Naive thymus-derived CD4-positive, alpha-beta T cell (primary cell): ENCODE data around the gene TCF15. TPM values are rescaled to one million over a fixed set of nuclear protein-coding genes. Genes with fewer than 3 reads are reported as not detected.
A peak's percentile ranks its signal among the peaks of the same experiment; 100 is the strongest.
"Not testable (repeated sequence)": the region's sequence is repeated elsewhere in the genome, so short reads cannot be mapped to it uniquely, and the experiment has no call there.

Experiments
- ATAC-seq: fragments of 150-1000 bp; cut with Tn5 transposase; 2 replicates; pipeline ENCODE4 v1.10.0; 2021; ENCODE audit warnings: mild to moderate bottlenecking, moderate library complexity
- CTCF ChIA-PET: fragments of 350-600 bp; sonication (Branson Sonifier 250); formaldehyde crosslinking; loops from one replicate; lab custom pipeline; 2021; ENCODE audit warnings: antibody characterized with exemption; lab: Charles Lee
- POLR2A ChIA-PET: fragments of 350-600 bp; sonication (Branson Sonifier 250); formaldehyde crosslinking; loops from one replicate; lab custom pipeline; 2021; ENCODE audit warnings: antibody characterized with exemption, inconsistent platforms; lab: Charles Lee
- DNase-seq, 9 donors: peaks; one replicate each; pipeline versions ENCODE4 v3.0.0 to v3.0.0-alpha.2; 2020 to 2022; ENCODE audit warnings: mixed read lengths in 1 of 9
- H3K27ac ChIP-seq: one replicate; pipeline ENCODE4 v1.7.0; 2013; ENCODE audit warnings: mild to moderate bottlenecking, low read depth, low read length, moderate library complexity
- H3K27me3 ChIP-seq, 2 donors: one replicate each; pipeline ENCODE4 v1.7.0; 2013; ENCODE audit warnings: low read length in 2 of 2, mild to moderate bottlenecking in 2 of 2, moderate library complexity in 2 of 2; ENCODE audit not compliant: control insufficient read depth in 2 of 2, insufficient read depth in 2 of 2
- H3K36me3 ChIP-seq, 3 experiments: 1 replicate in 2 of 3; 2 replicates in 1 of 3; pipeline ENCODE4 v1.7.0; 2013; ENCODE audit warnings: low read length in 3 of 3, mild to moderate bottlenecking in 3 of 3, moderate library complexity in 1 of 3; ENCODE audit not compliant: insufficient read depth in 3 of 3, control insufficient read depth in 2 of 3
- H3K4me1 ChIP-seq, 2 donors: one replicate each; pipeline ENCODE4 v1.7.0; 2013; ENCODE audit warnings: low read length in 2 of 2, mild to moderate bottlenecking in 2 of 2, moderate library complexity in 1 of 2; ENCODE audit not compliant: control insufficient read depth in 2 of 2, insufficient read depth in 2 of 2
- H3K4me3 ChIP-seq: 2 replicates; pipeline ENCODE4 v1.7.0; 2013; ENCODE audit warnings: mild to moderate bottlenecking, low read length
- H3K9me3 ChIP-seq, 3 experiments: 1 replicate in 2 of 3; 2 replicates in 1 of 3; pipeline ENCODE4 v1.7.0; 2013; ENCODE audit warnings: low read length in 3 of 3; ENCODE audit not compliant: control insufficient read depth in 2 of 3
- H3K27ac Mint-ChIP-seq, 9 donors: one replicate each; pipeline ENCODE4 v1.8.0; 2020 to 2022; ENCODE audit warnings: mixed read lengths in 9 of 9, mild to moderate bottlenecking in 8 of 9, moderate library complexity in 5 of 9, inconsistent platforms in 2 of 9
- H3K27me3 Mint-ChIP-seq, 5 donors: one replicate each; pipeline ENCODE4 v1.8.0; 2021 to 2022; ENCODE audit warnings: mixed read lengths in 5 of 5, mild to moderate bottlenecking in 1 of 5
- H3K36me3 Mint-ChIP-seq, 5 donors: one replicate each; pipeline ENCODE4 v1.8.0; 2020 to 2022; ENCODE audit warnings: mixed read lengths in 5 of 5, mild to moderate bottlenecking in 3 of 5, inconsistent platforms in 1 of 5
- H3K4me1 Mint-ChIP-seq, 7 donors: one replicate each; pipeline ENCODE4 v1.8.0; 2020 to 2022; ENCODE audit warnings: mixed read lengths in 7 of 7, mild to moderate bottlenecking in 3 of 7, inconsistent platforms in 1 of 7
- H3K4me3 Mint-ChIP-seq, 10 donors: one replicate each; pipeline ENCODE4 v1.8.0; 2020 to 2022; ENCODE audit warnings: mild to moderate bottlenecking in 10 of 10, mixed read lengths in 10 of 10, moderate library complexity in 6 of 10, inconsistent platforms in 2 of 10
- H3K9me3 Mint-ChIP-seq, 11 donors: one replicate each; pipeline ENCODE4 v1.8.0; 2020 to 2022; ENCODE audit warnings: mixed read lengths in 11 of 11, mild to moderate bottlenecking in 4 of 11, inconsistent platforms in 1 of 11, moderate library complexity in 1 of 11
- intact Hi-C, 2 donors: fragments of 100-400 bp; cut with micrococcal nuclease; formaldehyde crosslinking; loops; one replicate each; pipeline ENCODE4 v1.15.1; 2023
- polyA plus RNA-seq, 2 donors: library from polyadenylated mRNA; unstranded; fragments of 300-500 nt; fragmentation: Illumina TruSeq; gene quantifications; one replicate each; pipeline ENCODE4 v1.2.3, GENCODE V29; 2021
- total RNA-seq, 6 experiments: library from RNA in 5 of 6; stranded (reverse) in 5 of 6; gene quantifications; 1 replicate in 5 of 6; 2 replicates in 1 of 6; pipeline ENCODE4 v1.2.3 and lab custom pipeline; 2021 to 2026

Gene TCF15
- total and polyA plus RNA-seq, 7 experiments from 2014 or later: not detected

DNA sequence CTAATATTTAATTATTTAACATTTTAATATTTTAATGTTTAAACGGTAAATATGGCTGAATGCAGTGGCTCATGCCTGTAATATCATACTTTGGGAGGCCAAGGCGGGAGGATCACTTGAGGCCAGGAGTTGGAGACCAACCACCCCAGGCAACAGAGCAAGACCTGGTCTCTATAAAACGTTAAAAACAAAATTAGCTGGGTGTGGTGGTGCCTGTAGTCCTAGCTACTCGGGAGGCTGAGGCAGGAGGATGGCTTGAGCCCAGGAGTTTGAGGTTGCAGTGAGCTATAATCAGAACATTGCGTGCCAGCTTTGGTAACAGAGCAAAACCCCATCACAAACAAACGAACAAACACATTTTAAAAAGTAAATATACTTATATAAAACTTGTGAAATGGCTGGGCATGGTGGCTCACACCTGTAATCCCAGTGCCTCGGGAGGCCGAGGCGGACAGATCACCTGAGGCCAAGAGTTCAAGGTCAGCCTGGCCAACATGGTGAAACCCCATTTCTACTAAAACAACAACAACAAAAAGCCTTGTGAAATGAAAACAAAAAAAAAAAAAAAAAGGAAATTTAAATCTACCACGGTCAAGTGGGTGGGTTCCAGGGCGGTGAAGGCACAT, 34.7 kb upstream of the TCF15 start:
- intact Hi-C loops: loop anchor here in 1 of 2 donors (1.0 kb wide), 2 partner anchors 84 to 291 kb away; no protein-coding TSS in a partner anchor
- ATAC-seq: no peak
- peaks cover 0 to 18% (median 11%) of the 10 kb centered on the region in 7 donors for H3K4me1 Mint-ChIP-seq
- no peak overlapping the region for H3K4me3 Mint-ChIP-seq
- H3K9me3 Mint-ChIP-seq: peaks cover 0 to 4% (median 0%) of the 10 kb centered on the region in 11 donors
- peaks cover 16 to 30% (median 23%) of the 10 kb centered on the region in 5 donors for H3K27me3 Mint-ChIP-seq
- Histone ChIP-seq H3K36me3 (no peaks in the 10 kb centered on the region), H3K4me1 (no peaks in the 10 kb centered on the region), H3K4me3 (no peak overlapping the region), H3K27me3 (peaks cover 0 to 11% of the 10 kb centered on the region in 2 donors), H3K9me3 (no peaks in the 10 kb centered on the region), H3K27ac (no peak overlapping the region)
- H3K36me3 Mint-ChIP-seq: peaks cover 0 to 19% (median 4%) of the 10 kb centered on the region in 5 donors
- ChIA-PET POLR2A (no interaction called here), CTCF (interaction anchor here (0.6 to 1.1 kb wide), 5 partner anchors 11 to 292 kb away, joined by 3 to 6 read pairs (median 3); no protein-coding TSS in a partner anchor)
- no peak overlapping the region for H3K27ac Mint-ChIP-seq
- DNase-seq: no peak

DNA sequence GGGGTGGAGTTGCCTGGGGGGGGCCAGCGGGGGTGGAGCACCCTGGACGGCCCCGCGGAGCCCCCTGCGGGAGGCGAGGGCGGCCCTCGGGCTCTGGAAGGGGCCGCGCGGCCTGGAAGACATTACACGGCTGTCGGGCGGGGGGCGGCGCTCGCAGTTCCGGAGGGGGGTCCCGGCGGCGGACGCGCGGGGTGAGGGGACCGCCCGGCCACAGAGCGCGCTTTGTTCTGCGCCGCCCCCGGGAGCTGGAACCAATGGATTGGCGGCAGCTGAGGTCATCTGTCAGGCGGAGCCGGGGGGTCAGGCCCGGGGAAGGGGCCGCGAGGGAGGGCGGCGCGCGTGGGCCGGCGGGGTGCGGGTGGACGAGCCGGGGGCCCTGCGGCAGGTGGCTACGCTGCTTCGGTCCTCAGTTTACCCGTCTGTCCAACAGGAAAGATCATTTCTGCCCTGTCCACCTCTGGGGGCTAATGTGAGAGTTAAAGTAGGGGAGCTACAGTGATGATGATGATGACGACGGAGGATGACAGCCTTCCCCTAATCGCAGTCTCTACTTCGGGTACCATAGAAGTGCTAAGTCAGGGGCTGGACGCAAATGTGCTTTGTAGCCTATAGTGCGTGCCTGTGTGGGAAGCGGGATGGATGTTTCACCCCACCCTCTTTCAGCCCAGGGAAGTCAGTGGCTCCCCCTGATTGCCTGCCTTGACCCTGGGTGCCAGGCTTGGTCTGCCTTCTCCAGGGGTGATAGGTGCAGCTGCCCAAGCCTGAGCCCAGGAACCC, 32.5 kb upstream of the TCF15 start:
- Histone ChIP-seq H3K27ac (no peak overlapping the region), H3K27me3 (peaks cover 0 to 11% of the 10 kb centered on the region in 2 donors), H3K9me3 (no peaks in the 10 kb centered on the region), H3K4me3 (no peak overlapping the region), H3K36me3 (no peaks in the 10 kb centered on the region), H3K4me1 (no peaks in the 10 kb centered on the region)
- Mint-ChIP-seq H3K27me3 (peaks cover 16 to 34% (median 23%) of the 10 kb centered on the region in 5 donors), H3K27ac (peak overlapping the region in 2 of 9 donors; percentile 19 to 28), H3K9me3 (no peaks in the 10 kb centered on the region), H3K4me3 (peak overlapping the region in 8 of 10 donors; percentile 40 to 67 (median 59)), H3K36me3 (peaks cover 0 to 9% (median 0%) of the 10 kb centered on the region in 5 donors), H3K4me1 (peaks cover 0 to 18% (median 11%) of the 10 kb centered on the region in 7 donors)
- ChIA-PET POLR2A (no interaction called here), CTCF (no interaction called here)
- ATAC-seq: no peak
- no peak for DNase-seq
- intact Hi-C loops: no loop called here

DNA sequence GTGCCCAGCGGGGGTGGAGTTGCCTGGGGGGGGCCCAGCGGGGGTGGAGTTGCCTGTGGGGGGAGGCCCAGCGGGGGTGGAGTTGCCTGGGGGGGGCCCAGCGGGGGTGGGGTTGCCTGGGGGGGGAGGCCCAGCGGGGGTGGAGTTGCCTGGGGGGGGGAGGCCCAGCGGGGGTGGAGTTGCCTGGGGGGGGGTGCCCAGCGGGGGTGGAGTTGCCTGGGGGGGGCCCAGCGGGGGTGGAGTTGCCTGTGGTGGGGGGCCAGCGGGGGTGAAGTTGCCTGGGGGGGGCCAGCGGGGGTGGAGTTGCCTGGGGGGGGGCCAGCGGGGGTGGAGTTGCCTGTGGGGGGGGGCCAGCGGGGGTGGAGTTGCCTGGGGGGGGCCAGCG, 31.9 kb upstream of the TCF15 start:
- H3K36me3 ChIP-seq, H3K4me3 ChIP-seq, DNase-seq, H3K4me1 ChIP-seq, intact Hi-C loops, CTCF ChIA-PET, H3K27ac Mint-ChIP-seq, H3K27ac ChIP-seq, H3K9me3 ChIP-seq, POLR2A ChIA-PET, H3K36me3 Mint-ChIP-seq, ATAC-seq, H3K9me3 Mint-ChIP-seq, H3K4me3 Mint-ChIP-seq: not testable (repeated sequence)
- peaks cover 0 to 18% (median 11%) of the 10 kb centered on the region in 7 donors for H3K4me1 Mint-ChIP-seq
- H3K27me3 Mint-ChIP-seq: peaks cover 16 to 37% (median 23%) of the 10 kb centered on the region in 5 donors
- peaks cover 0 to 11% of the 10 kb centered on the region in 2 donors for H3K27me3 ChIP-seq

DNA sequence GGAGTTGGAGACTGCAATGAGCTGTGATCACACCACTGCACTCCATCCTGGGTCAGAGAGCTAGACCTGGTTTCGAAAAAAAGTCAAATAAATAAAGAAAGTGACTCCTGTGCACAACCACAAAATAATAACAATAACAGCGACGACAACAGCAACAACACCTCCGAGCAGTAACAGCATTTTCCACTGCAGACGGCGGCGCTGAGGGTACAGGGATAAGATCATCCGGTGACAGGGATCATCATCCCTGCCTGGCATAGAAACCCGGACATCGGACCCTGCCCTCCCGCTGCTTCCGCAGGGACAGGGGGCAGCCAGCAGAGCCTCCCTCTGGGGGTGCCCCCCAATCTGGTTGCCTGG, 31.4 kb upstream of the TCF15 start:
- no peaks in the 10 kb centered on the region for H3K4me1 ChIP-seq
- Mint-ChIP-seq H3K36me3 (peaks cover 0 to 4% (median 0%) of the 10 kb centered on the region in 5 donors), H3K4me3 (peak overlapping the region in 7 of 10 donors; percentile 3 to 72 (median 55))

GRCh38 chr20:640674-641515, 30.8 kb upstream of the TCF15 start:
- H3K27me3 Mint-ChIP-seq: peaks cover 16 to 41% (median 27%) of the 10 kb centered on the region in 5 donors
- peak overlapping the region in 2 of 9 donors; percentile 14 to 63 for H3K27ac Mint-ChIP-seq
- H3K4me1 ChIP-seq: no peaks in the 10 kb centered on the region
- H3K27ac ChIP-seq: no peak overlapping the region
- H3K9me3 Mint-ChIP-seq: peaks cover 0 to 1% (median 0%) of the 10 kb centered on the region in 11 donors
- no peak for ATAC-seq
- intact Hi-C loops: no loop called here
- H3K36me3 ChIP-seq: no peaks in the 10 kb centered on the region
- H3K4me1 Mint-ChIP-seq: peaks cover 0 to 18% (median 11%) of the 10 kb centered on the region in 7 donors
- peak overlapping the region in 7 of 10 donors; percentile 24 to 72 (median 55) for H3K4me3 Mint-ChIP-seq
- peaks cover 0 to 4% (median 0%) of the 10 kb centered on the region in 5 donors for H3K36me3 Mint-ChIP-seq
- H3K27me3 ChIP-seq: peaks cover 0 to 11% of the 10 kb centered on the region in 2 donors
- ChIA-PET POLR2A (no interaction called here), CTCF (no interaction called here)
- no peak for DNase-seq
- no peak overlapping the region for H3K4me3 ChIP-seq
- no peaks in the 10 kb centered on the region for H3K9me3 ChIP-seq

More for the DNA sequence above, 31.4 kb upstream of the TCF15 start:
- ChIA-PET CTCF (no interaction called here), POLR2A (no interaction called here)
- peaks cover 16 to 37% (median 23%) of the 10 kb centered on the region in 5 donors for H3K27me3 Mint-ChIP-seq
- no peaks in the 10 kb centered on the region for H3K9me3 ChIP-seq
- no peak for DNase-seq
- H3K4me1 Mint-ChIP-seq: peaks cover 0 to 18% (median 11%) of the 10 kb centered on the region in 7 donors
- intact Hi-C loops: no loop called here
- no peaks in the 10 kb centered on the region for H3K36me3 ChIP-seq
- no peaks in the 10 kb centered on the region for H3K9me3 Mint-ChIP-seq
- peaks cover 0 to 11% of the 10 kb centered on the region in 2 donors for H3K27me3 ChIP-seq
- ATAC-seq: no peak
- H3K27ac Mint-ChIP-seq: peak overlapping the region in 2 of 9 donors; percentile 14 to 63
- H3K27ac ChIP-seq: no peak overlapping the region
- no peak overlapping the region for H3K4me3 ChIP-seq

GRCh38 chr20:638579-638978, 28.5 kb upstream of the TCF15 start:
- DNase-seq: no peak
- no peaks in the 10 kb centered on the region for H3K9me3 ChIP-seq
- Mint-ChIP-seq H3K4me3 (no peak overlapping the region), H3K27me3 (peaks cover 15 to 41% (median 20%) of the 10 kb centered on the region in 5 donors), H3K9me3 (peaks cover 0 to 1% (median 0%) of the 10 kb centered on the region in 11 donors), H3K4me1 (peaks cover 0 to 18% (median 6%) of the 10 kb centered on the region in 7 donors), H3K27ac (no peak overlapping the region), H3K36me3 (peaks cover 0 to 4% (median 0%) of the 10 kb centered on the region in 5 donors)
- no peaks in the 10 kb centered on the region for H3K36me3 ChIP-seq
- H3K4me1 ChIP-seq: no peaks in the 10 kb centered on the region
- POLR2A ChIA-PET: no interaction called here
- no peak for ATAC-seq
- intact Hi-C loops: no loop called here
- H3K27ac ChIP-seq: no peak overlapping the region
- H3K4me3 ChIP-seq: no peak overlapping the region
- peaks cover 0 to 11% of the 10 kb centered on the region in 2 donors for H3K27me3 ChIP-seq
- CTCF ChIA-PET: interaction anchor here (0.7 kb wide), 1 partner anchor 836 kb away, joined by 3 read pairs; no protein-coding TSS in a partner anchor
